ENCODE results near the gene PLAGL1.

PLAGL1 gene

GRCh38 chr6:143973097-143973966, 34.7 kb downstream of the PLAGL1 start:
- no peak for TF ChIP-seq POLR2AphosphoS5 (IDR thresholded peaks at IDR 0.05; ENCODE audit: low read depth, low read length)
- no peak for TF ChIP-seq TAF1 (IDR thresholded peaks at IDR 0.05; ENCODE audit: borderline replicate concordance, low read depth, low read length)
- TF ChIP-seq POLR2A (IDR thresholded peaks at IDR 0.05; ENCODE audit: low read depth, low read length): no peak

GRCh38 chr6:143971482-143972205, 36.4 kb downstream of the PLAGL1 start:
- FAIRE-seq (no peak), DNase-seq (ENCODE audit: insufficient read length) (no peak)
- TF ChIP-seq POLR2A (IDR thresholded peaks at IDR 0.05; ENCODE audit: low read depth, low read length): no peak
- no peak for TF ChIP-seq POLR2AphosphoS5 (IDR thresholded peaks at IDR 0.05; ENCODE audit: low read depth, low read length)
- no peak for TF ChIP-seq TAF1 (IDR thresholded peaks at IDR 0.05; ENCODE audit: borderline replicate concordance, low read depth, low read length)

More at GRCh38 chr6:143973097-143973966, 34.7 kb downstream of the PLAGL1 start:
- no peak for FAIRE-seq
- DNase-seq (ENCODE audit: insufficient read length): no peak

- TF ChIP-seq POLR2AphosphoS5 (IDR thresholded peaks at IDR 0.05; ENCODE audit: low read depth, low read length) (no peak), TAF1 (IDR thresholded peaks at IDR 0.05; ENCODE audit: borderline replicate concordance, low read depth, low read length) (no peak), POLR2A (IDR thresholded peaks at IDR 0.05; ENCODE audit: low read depth, low read length) (no peak)
- no peak for FAIRE-seq
- DNase-seq (ENCODE audit: insufficient read length): no peak
Observed at GRCh38 chr6:143970456-143971218, 37.4 kb downstream of the PLAGL1 start.

- TF ChIP-seq POLR2AphosphoS5 (IDR thresholded peaks at IDR 0.05; ENCODE audit: low read depth, low read length): no peak
- TF ChIP-seq POLR2A (IDR thresholded peaks at IDR 0.05; ENCODE audit: low read depth, low read length): no peak
- TF ChIP-seq TAF1 (IDR thresholded peaks at IDR 0.05; ENCODE audit: borderline replicate concordance, low read depth, low read length): no peak
- FAIRE-seq (no peak), DNase-seq (ENCODE audit: insufficient read length) (no peak)
Observed at GRCh38 chr6:143969077-143969476, 39.0 kb downstream of the PLAGL1 start.

GRCh38 chr6:143967706-143968376, 40.2 kb downstream of the PLAGL1 start:
- no peak for TF ChIP-seq POLR2A (IDR thresholded peaks at IDR 0.05; ENCODE audit: low read depth, low read length)
- TF ChIP-seq POLR2AphosphoS5 (IDR thresholded peaks at IDR 0.05; ENCODE audit: low read depth, low read length): no peak
- no peak for TF ChIP-seq TAF1 (IDR thresholded peaks at IDR 0.05; ENCODE audit: borderline replicate concordance, low read depth, low read length)
- FAIRE-seq: no peak
- no peak for DNase-seq (ENCODE audit: insufficient read length)

GRCh38 chr6:143966312-143966711, 41.7 kb downstream of the PLAGL1 start:
- FAIRE-seq (no peak), DNase-seq (ENCODE audit: insufficient read length) (no peak)
- TF ChIP-seq TAF1 (IDR thresholded peaks at IDR 0.05; ENCODE audit: borderline replicate concordance, low read depth, low read length) (no peak), POLR2A (IDR thresholded peaks at IDR 0.05; ENCODE audit: low read depth, low read length) (no peak), POLR2AphosphoS5 (IDR thresholded peaks at IDR 0.05; ENCODE audit: low read depth, low read length) (no peak)

- FAIRE-seq: no peak
- TF ChIP-seq TAF1 (IDR thresholded peaks at IDR 0.05; ENCODE audit: borderline replicate concordance, low read depth, low read length) (no peak), POLR2A (IDR thresholded peaks at IDR 0.05; ENCODE audit: low read depth, low read length) (no peak), POLR2AphosphoS5 (IDR thresholded peaks at IDR 0.05; ENCODE audit: low read depth, low read length) (no peak)
- DNase-seq (ENCODE audit: insufficient read length): no peak
Observed at GRCh38 chr6:143965503-143966171, 42.4 kb downstream of the PLAGL1 start.

GRCh38 chr6:143964674-143965081, 43.4 kb downstream of the PLAGL1 start:
- TF ChIP-seq POLR2A (IDR thresholded peaks at IDR 0.05; ENCODE audit: low read depth, low read length): no peak
- TF ChIP-seq TAF1 (IDR thresholded peaks at IDR 0.05; ENCODE audit: borderline replicate concordance, low read depth, low read length): no peak
- TF ChIP-seq POLR2AphosphoS5 (IDR thresholded peaks at IDR 0.05; ENCODE audit: low read depth, low read length): no peak
- DNase-seq (ENCODE audit: insufficient read length) (no peak), FAIRE-seq (no peak)

- no peak for FAIRE-seq
- DNase-seq (ENCODE audit: insufficient read length): no peak
- no peak for TF ChIP-seq POLR2AphosphoS5 (IDR thresholded peaks at IDR 0.05; ENCODE audit: low read depth, low read length)
- TF ChIP-seq POLR2A (IDR thresholded peaks at IDR 0.05; ENCODE audit: low read depth, low read length): no peak
- TF ChIP-seq TAF1 (IDR thresholded peaks at IDR 0.05; ENCODE audit: borderline replicate concordance, low read depth, low read length): no peak
Observed at GRCh38 chr6:143963158-143963919, 44.7 kb downstream of the PLAGL1 start.
